ENCODE data around the gene MYO1D. TPM values are rescaled to one million over a fixed set of nuclear protein-coding genes. Genes with fewer than 3 reads are reported as not detected.

The MYO1D gene
- total RNA-seq, 1 experiment from 2014 or later, result 1.3 TPM

- Histone ChIP-seq H3K4me1 (ENCODE audit: control insufficient read depth, insufficient read depth, low read length) (no peaks in the 10 kb centered on the region), H3K9me3 (ENCODE audit: control insufficient read depth, insufficient read depth, low read depth, low read length) (no peaks in the 10 kb centered on the region), H3K4me3 (ENCODE audit: low read depth in 2 of 2, low read length in 2 of 2) (no peak overlapping the region), H3K36me3 (ENCODE audit: control insufficient read depth, insufficient read depth, low read length) (no peaks in the 10 kb centered on the region), H3K27me3 (ENCODE audit: control insufficient read depth, insufficient read depth, low read length) (peaks cover 14% of the 10 kb centered on the region), H3K27ac (ENCODE audit: low read length) (no peak overlapping the region)
- ChIA-PET POLR2A (interaction anchor here (0.6 kb wide), 1 partner anchor 839 kb away, joined by 7 read pairs; no protein-coding TSS in a partner anchor), CTCF (no interaction called here)
- intact Hi-C loops (cut with micrococcal nuclease; ENCODE audit: unreplicated experiment), result no loop called here
- DNase-seq (ENCODE audit: low read depth, low spot score), result no peak
- ATAC-seq, result no peak
- in situ Hi-C loops (cut with HindIII; ENCODE audit: low pct_unique_long_range_greater_than_20kb, low sequenced_read_pairs), result no loop called here
- TF ChIP-seq, protein P1, sequence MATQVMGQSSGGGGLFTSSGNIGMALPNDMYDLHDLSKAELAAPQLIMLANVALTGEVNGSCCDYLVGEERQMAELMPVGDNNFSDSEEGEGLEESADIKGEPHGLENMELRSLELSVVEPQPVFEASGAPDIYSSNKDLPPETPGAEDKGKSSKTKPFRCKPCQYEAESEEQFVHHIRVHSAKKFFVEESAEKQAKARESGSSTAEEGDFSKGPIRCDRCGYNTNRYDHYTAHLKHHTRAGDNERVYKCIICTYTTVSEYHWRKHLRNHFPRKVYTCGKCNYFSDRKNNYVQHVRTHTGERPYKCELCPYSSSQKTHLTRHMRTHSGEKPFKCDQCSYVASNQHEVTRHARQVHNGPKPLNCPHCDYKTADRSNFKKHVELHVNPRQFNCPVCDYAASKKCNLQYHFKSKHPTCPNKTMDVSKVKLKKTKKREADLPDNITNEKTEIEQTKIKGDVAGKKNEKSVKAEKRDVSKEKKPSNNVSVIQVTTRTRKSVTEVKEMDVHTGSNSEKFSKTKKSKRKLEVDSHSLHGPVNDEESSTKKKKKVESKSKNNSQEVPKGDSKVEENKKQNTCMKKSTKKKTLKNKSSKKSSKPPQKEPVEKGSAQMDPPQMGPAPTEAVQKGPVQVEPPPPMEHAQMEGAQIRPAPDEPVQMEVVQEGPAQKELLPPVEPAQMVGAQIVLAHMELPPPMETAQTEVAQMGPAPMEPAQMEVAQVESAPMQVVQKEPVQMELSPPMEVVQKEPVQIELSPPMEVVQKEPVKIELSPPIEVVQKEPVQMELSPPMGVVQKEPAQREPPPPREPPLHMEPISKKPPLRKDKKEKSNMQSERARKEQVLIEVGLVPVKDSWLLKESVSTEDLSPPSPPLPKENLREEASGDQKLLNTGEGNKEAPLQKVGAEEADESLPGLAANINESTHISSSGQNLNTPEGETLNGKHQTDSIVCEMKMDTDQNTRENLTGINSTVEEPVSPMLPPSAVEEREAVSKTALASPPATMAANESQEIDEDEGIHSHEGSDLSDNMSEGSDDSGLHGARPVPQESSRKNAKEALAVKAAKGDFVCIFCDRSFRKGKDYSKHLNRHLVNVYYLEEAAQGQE (IDR thresholded peaks at IDR 0.05; ENCODE audit: insufficient read depth in 1 of 2, low read depth in 2 of 2, low read length in 1 of 2), result no peak
- no peak for TF ChIP-seq POLR2AphosphoS5 (IDR thresholded peaks at IDR 0.05; ENCODE audit: low read depth, low read length)
- no peak for TF ChIP-seq TCF7L2 (IDR thresholded peaks at IDR 0.05; ENCODE audit: low read depth, low read length)
- no peak for TF ChIP-seq CTCF (IDR thresholded peaks at IDR 0.05)
- TF ChIP-seq SIN3A (IDR thresholded peaks at IDR 0.05; ENCODE audit: borderline replicate concordance, insufficient read depth, low read depth, low read length), result no peak
- BruUV-seq (replicated peaks), result no TSS peak
These were observed 43.8 kb downstream of the MYO1D start for GRCh38 chr17:32833076-32833475.

- CTCF ChIA-PET, result interaction anchor here (0.7 kb wide), 1 partner anchor 207 kb away, joined by 3 read pairs; no protein-coding TSS in a partner anchor
- H3K4me3 ChIP-seq (ENCODE audit: low read depth in 2 of 2, low read length in 2 of 2), result no peak overlapping the region
- ATAC-seq, result no peak
- H3K27ac ChIP-seq (ENCODE audit: low read length), result no peak overlapping the region
- no peaks in the 10 kb centered on the region for H3K4me1 ChIP-seq (ENCODE audit: control insufficient read depth, insufficient read depth, low read length)
- H3K36me3 ChIP-seq (ENCODE audit: control insufficient read depth, insufficient read depth, low read length), result no peaks in the 10 kb centered on the region
- DNase-seq (ENCODE audit: low read depth, low spot score), result no peak
- intact Hi-C loops (cut with micrococcal nuclease; ENCODE audit: unreplicated experiment), result no loop called here
- peaks cover 20% of the 10 kb centered on the region for H3K27me3 ChIP-seq (ENCODE audit: control insufficient read depth, insufficient read depth, low read length)
- TF ChIP-seq, protein P1 (IDR thresholded peaks at IDR 0.05; ENCODE audit: insufficient read depth in 1 of 2, low read depth in 2 of 2, low read length in 1 of 2), result no peak
- TF ChIP-seq SIN3A (IDR thresholded peaks at IDR 0.05; ENCODE audit: borderline replicate concordance, insufficient read depth, low read depth, low read length), result no peak
- TF ChIP-seq TCF7L2 (IDR thresholded peaks at IDR 0.05; ENCODE audit: low read depth, low read length), result no peak
- TF ChIP-seq CTCF (IDR thresholded peaks at IDR 0.05), result no peak
- no peak for TF ChIP-seq POLR2AphosphoS5 (IDR thresholded peaks at IDR 0.05; ENCODE audit: low read depth, low read length)
- H3K9me3 ChIP-seq (ENCODE audit: control insufficient read depth, insufficient read depth, low read depth, low read length), result no peaks in the 10 kb centered on the region
- POLR2A ChIA-PET, result no interaction called here
- in situ Hi-C loops (cut with HindIII; ENCODE audit: low pct_unique_long_range_greater_than_20kb, low sequenced_read_pairs), result no loop called here
- no TSS peak for BruUV-seq (replicated peaks)
These were observed 45.2 kb downstream of the MYO1D start for GRCh38 chr17:32831627-32832243.

Measured in Panc1 (cell line).